NCI-H128 (cell line): ENCODE data around the gene RANBP3L.

Experiments used
- DNase-seq: peaks from one replicate; lab custom pipeline; 2025; ENCODE audit not compliant: unreplicated experiment; lab: John Stamatoyannopoulos, UW

RANBP3L gene

DNA sequence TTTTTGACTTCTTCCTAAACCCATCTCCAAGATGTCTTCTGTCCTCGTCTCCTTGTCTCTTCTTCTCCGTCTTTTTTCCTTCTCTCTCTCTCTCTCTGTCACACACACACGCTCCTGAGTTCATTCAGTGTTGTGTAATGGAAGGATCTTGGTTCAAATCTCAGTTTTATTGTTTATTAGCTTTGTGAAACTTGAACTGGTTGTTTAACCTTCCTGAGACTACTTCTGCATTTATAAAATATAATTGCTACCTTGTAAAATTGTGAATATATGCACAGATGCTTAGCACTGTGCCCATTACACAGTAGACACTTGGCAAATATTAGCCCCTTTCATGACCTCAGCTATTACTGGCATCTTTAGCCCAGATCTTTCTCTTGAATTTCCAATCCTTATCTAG lies 57.6 kb downstream of the RANBP3L start:
- no peak for DNase-seq

DNA sequence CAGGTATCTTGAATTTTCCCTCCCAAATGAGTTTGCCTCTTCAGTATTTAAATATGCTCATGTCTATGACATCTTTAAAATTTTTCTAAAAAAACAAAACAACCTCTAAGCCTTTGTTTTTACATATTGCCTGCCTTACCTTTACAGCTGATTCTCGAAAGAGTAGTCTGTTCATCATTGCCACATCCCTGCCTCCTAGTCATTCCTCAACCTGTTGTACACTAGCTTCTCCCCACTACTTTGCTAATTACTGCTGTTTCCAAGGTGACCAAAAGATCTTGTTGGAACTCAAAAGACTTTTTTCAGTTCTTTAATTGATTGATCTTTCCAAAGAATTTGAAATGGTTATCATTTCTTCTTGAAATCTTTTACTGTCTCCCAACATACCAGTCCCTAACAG lies 58.0 kb downstream of the RANBP3L start:
- DNase-seq = no peak

DNA sequence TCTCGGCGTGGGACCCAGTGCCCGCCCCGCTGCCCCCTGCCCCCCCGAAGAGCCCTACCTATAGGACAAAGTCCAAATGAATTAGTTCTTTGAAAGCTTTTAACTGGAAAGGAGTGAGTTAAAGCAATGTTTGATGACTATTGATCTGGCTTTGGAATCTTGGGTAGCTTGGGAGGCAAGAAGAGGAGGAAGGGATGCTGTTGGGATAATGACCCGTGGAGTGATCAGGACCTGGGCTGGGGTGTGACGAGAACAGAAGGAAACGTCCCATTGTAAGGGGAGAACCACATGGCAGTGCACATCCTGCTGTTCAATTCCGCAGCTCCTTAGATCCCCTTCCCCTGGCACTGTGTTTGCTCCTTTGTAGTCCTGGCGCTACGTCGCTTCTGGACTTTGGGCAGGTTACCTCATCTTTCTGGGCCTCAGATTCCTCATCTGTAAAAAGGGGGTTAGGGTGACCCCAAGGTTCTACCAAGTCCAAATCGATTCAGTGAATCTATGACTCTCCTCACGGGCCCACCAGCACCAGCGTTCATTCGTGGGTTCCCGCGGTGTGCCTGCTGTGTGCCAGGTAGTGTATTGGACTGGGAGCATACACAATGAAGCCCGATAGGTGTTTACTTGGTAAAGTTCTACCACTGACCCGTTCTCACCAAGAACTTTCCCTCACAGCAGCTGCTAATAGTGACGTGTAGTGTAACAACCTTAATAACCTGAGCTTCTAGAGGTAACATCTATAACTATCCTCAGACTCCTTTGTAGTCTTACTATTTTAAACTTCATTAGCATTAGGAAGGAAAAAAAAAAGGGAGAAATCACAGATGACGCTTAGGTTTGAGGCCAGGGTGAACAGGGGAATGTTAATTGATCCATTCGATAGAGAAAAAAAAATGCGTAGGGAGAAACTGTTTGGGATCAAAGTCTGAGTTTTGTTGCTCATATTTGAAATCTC lies 58.9 kb downstream of the RANBP3L start:
- no peak for DNase-seq

DNA sequence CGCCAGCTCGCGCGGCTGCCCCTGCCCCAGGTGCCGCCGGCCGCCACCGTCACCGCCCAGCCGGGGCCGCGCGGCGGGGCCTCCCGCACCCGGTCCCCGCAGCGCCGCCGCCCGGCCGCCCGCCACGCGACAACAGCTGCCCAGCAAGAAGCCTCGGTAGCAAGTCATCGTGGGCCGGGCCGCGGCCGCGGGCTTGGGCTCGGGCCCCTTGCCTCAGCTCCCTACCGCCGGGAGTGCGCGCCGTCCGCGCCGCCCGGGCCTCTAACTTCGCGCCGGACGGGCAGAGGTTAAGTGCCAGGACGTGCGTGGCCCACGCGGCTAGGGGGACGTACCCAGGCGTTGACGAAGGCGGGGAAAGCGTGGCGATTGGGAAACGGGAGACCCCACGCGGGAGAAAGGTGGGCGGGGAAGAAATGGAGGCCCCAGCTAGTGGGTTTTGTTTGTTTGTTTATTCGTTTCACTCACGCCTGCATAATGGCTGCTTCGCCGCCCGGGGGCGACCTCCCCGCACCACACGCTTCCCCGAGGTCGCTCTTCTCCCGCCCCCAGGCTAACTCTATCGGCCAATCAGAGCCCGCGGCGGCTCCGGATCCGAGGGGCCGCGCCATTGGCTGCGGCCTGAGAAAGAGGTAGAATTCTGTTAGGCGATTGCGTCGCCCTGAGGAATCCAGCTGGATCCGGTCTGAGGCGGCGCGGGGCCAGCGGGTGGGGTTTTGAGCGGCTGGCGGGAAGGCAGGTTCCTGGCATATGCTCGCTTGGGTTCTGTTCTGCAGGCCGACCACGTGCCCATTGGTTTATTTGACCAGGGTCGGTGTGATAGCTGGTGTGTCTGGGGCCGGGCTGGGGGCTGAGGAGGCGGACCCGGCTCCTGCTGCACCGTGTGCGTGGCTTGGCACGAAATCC lies 59.8 kb downstream of the RANBP3L start, which contains the start of gene NADK2:
NADK2 (minus strand) TSS at position 295 of the 903 bp plus-strand sequence; CDS start at position 168, 127 bp downstream.
- peak; percentile 91 for DNase-seq

DNA sequence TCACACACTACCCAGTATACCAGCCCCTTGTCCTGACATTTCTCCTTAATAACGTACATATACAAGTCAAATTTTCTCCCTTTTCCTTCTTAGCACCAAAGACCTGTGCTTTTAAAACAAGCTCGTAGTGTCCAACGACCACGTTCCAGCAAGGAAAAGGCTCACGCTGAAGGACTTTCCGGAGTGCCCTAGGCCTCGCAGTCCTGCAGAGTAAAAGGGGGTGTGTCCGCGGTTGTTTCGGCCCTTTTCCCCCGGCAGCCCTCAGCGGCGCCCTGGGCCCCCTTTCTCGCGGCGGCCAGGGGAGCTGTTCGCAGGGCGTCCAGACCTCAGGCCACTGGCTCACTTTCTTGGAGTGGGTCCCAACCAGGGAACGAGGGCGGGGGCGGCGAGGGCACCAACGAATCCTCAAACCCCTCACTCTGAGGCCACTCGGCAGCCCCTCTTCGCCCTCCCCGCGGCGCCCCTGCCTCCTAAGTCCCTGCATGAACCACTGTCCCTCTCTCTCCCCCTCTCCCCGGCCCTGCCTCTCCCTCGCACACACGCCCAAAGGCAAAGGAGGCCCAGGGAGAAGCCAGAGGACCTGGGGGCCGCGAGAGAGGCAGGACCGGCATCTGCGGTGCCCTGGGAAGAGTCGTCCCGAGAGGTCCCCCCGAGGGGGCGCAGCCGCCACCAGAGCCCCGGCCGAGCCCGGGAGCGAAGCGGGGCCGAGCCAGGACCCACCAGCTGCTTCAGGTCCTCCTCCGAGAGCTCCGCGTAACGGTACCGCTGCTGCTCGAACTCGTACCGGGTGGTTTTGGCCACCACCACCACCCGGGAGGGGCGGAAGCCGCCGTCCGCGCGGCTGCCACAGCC lies 60.7 kb downstream of the RANBP3L start:
- peak; percentile 21 for DNase-seq

DNA sequence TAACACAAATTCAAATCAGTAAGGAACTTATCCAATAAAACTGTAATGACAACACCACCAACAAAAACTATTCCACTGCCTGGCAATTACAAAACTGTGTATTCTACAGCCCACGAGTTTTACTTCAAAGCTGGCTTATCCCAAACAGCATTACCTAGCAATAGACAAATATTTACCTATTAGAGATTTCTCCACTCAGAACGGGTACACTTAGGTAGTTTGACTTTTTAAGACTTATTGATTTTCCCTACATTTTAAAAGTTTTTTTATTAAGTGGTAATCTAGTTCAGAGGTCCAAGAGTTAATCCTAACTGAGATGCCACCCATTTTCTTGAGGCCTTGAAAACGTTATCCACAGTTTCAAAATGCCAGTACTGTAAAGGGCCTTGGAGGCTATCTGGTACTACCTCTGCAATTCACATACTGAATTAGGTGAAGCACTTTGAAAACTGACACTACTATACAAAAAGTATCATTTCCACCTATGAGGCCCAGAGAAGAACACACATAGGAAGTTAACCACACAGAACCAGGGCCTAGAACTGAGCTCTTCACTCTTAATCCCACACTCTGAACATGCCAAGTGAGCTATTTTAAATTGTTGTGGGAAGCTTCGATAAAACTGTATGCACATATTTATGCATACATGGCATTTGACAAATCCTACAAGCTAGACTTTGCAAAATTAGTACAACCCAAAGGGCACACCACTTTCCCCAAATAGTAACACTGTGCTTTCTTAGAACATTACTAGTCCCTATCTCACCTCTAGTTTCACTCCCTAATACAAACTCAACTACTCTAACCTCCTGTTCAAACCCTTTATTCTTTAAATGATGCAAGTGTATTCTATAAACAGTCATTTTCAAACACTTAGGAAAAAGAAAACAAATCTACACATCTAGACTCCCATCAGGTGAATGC lies 62.1 kb downstream of the RANBP3L start:
- DNase-seq = no peak

DNA sequence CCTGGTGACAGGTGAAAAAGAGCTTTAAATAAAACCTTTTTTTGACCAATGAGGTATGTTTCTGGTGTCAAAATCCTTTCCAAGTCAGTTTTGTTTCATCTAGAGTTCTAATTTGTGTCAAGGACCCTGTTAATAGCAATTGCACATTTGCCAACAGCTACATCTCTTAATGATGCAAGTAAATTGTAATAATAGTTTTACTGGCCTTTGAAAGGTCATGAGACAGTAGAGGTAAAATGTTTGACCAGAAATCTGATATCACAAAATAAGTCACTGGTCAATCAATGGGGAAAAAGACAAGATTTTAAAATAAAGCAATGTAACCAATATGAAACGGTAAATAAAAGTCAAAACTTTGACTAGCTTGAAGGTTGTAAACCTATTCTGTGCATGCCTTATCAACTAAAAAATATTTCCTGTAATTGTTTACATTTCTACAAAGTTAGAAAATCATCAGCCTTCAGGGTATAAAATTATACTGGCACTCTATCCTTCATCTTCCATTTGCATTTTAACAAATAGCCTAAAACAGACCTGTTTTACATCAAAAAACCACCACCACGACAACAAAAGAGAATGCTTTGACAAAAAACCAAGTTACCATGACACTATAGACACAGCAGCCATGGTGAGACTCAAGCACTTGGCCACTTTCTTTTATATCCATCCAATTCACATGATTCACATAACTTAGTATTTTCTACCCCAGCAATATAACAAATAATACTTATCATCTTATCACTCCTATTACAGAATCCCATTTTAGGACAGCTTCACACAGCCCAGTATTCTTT lies 63.0 kb downstream of the RANBP3L start:
- DNase-seq = no peak

DNA sequence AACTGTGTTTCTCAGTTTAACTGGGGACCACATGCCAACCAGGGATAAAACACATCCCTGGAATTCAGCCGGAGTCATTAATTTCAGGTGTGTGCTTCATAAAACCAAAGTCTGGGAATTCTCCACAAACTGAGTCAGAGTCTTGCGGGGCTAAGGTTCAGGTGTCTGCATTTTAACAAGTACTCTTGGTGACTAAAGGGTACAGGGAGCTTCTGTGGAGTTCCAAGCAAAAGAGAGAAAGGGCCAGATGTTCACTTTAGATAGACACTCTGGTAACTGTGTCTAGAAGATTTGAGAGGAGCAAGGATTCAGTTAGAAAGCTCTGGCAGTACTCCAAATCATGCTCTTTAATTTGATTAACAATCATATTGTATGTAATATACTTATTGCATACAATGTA lies 64.0 kb downstream of the RANBP3L start:
- DNase-seq = no peak

DNA sequence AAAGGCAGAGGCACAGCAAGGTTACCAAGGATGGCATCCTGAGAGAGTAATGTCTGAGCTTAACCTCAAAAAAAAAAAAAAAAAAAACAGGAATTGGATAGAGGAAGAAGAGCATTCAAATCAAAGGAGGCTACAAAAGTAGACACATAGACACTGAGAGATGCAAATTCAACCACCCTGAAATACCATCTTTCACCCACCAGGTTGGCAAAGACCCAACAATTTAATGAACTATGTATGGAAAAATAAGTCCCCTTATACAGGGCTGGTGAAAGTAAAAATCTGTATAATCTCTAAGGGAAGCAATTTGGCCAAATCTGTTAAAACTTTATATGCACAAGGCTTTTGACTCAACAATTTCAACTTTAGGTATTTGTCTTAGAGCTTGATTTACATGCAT lies 64.9 kb downstream of the RANBP3L start:
- DNase-seq = no peak

DNA sequence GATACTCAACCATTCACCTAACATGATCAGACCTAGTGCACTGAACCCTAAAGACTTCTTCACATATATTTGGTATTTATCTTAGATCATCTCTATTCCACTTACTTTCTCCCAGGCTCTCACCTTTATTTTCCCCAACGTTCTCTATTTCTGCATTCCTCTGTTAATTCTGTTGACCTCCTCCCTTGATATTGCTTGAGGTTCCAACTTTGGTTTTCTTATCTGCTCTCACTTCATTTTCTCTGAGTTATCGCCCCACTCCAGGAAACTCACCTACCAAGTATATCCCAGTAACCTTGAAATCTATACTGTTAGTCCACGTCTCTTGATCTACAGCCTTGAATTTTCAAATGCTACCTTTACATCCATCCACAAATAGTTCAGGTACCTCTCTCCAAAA lies 69.2 kb downstream of the RANBP3L start:
- no peak for DNase-seq

DNA sequence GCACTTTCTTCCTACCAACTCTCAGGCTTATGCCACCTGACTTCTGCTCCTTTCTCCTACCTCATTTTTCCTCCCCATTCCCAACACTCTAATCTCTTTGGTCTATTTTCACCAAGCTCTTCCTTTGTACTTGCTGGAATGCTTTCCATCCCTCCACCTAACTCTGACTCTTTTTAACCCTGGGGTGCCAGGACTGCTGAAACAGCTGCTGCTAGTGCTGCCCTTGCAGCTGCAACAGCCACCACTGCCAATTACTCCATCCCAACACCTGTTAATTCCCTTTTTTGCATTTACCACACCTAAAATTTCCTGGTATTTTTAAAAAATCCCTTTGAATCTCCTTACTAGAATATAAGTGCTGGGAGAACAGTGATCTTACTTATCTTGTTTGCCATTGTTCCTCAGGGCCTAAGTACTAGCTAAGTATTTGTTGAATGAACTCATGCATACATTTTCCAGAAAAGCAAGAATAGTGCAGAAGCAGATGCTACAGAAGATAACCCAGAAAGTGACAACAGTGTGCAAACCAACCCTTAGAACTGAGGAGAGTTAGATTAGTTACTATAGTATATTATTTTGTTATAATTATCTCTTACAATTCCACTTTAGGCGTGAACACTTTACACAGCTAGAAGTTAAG lies 71.4 kb downstream of the RANBP3L start:
- DNase-seq = no peak

DNA sequence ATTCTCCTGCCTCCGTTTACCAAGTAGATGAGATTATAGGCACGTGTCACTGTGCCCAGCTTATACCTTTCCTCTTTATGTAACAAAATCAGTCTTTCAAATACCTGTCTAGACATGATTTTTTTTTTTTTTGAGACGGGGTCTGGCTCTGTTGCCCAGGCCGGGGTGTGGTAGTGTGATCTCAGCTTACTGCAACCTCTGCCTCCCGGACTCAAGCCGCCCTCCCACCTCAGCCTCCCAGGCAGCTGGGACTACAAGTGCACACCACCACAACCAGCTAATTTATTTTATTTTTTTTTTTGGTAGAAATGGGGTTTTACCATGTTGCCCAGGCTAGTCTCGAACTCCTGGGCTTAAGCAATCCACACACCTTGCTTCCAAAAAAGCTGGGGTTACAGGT lies 73.2 kb downstream of the RANBP3L start:
- no peak for DNase-seq

DNA sequence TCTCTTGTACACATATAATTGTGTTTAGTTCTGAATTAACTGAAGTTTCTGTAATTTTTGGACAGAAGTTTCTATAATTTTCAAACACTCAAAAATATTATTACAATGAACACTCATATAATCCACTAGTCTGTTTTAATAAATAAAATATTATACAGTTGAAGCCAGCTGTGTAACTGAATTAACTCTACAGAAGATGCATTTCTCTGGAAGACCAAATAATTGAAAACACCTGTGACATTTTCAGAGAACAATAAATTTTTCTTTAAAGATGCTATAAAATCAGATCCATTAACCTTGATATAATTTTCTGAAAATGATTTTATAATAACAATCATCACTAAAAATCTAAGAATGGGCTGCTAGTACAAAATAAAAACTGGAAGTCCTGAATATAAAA lies 74.7 kb downstream of the RANBP3L start:
- no peak for DNase-seq

DNA sequence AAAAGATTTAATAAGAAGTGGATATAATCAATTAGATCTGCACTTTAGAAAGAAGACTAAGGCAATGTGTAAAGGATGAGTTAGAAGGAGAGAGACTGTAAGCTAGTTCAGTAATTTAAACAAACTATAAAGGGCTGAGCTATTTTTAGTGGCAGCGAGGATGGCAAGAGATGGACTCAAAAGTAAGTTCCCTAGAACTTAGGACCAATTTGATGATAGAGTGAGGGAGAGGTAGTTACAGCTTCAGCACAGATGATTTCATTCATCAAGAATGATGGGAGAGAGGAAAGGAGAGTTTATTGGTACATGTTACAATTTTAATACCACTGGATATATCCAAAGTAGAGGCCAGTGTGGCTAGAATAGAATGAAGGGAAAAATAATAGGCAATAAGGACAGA lies 79.1 kb downstream of the RANBP3L start:
- no peak for DNase-seq

DNA sequence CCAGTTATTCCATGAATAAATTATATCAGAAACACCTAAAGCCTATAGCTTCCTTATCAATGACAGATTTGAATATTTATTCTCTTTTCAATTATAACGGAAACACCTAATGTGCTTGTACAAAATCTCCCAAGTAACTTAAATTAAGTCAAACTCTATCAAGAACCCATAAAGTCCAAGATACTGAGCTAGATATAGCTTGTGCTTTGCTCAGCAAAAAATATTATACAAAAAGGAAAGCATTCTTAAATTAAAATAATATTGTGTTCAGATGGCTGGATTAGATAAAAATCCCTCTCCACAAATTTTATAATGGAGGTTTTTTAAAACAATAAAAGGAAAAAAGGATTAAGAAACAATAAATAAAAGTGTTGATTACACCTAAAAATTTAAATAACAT lies 83.7 kb downstream of the RANBP3L start:
- DNase-seq = no peak

DNA sequence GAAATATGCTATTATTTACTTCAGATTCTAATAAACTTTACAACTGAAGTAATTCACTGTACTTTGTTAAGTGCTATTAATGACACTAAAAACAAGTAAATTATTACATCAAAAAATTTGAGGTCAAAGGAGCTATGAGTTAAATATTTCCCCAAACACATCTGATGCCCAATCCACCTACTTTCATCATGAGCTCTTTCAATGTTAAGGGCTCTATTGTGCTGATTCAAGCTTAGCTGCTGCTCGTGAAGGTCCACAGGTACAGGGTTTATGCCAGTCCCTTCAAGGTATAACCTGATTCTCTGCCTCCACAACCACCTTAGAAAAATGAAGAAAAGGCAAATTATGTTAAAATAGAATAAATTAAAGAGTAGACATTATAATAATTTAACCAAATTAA lies 84.1 kb downstream of the RANBP3L start:
- no peak for DNase-seq

DNA sequence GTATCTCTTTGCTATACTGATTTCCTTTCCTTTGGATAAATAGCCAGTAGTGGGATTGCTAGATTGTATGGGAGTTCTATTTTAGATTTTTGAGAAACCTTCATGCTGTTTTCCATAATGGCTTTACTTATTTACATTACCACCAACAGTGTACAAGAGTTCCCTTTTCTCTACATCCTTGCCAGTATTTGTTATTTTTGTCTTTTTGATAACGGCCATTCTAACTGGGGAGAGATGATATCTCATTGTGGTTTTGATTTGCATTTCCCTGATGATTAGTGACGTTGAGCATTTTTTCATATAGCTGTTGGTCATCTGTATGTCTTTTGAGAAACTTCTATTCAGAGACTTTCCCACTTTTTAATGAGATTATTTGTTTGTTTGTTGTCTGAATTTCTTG lies 85.8 kb downstream of the RANBP3L start:
- DNase-seq = no peak

DNA sequence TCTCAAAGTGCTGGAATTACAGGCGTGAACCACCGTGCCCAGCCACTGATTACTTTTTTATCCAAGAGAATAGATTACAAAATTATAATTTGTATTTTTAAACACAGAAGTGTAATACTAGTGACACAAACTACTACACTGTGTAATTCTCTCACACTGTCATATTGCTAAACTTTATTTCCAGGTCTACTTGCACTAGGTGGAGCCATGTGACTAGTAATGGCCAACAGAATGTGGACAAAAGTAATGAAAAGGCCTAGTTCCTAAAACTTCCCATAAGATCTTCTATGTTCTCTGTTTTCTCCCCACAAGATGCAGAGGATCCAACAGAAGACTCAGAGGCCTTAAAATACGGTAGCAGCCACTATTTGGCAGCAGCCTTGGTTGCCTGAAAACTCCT lies 87.3 kb downstream of the RANBP3L start:
- DNase-seq = no peak

DNA sequence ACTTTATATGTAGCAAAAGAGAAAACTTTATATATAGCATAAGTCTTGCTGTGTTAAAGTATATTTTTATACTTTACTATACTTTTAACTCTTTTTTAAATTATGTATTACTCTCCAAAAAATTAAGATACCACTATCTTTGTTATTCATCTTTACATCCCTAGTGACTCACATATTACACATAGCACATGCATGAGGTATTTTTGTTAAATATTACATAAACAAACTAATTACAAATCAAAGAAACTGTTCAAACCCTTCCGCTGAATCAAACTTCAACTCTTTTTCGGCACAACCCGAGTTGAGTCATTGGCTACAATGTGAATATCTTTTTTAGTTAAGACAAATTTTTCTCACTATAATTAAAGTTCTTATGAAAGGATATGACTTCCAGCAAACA lies 92.0 kb downstream of the RANBP3L start:
- DNase-seq = no peak
